OCI-LY1 (cell line): ENCODE measurements around the gene SHISA5.

Source experiments
- H2AFZ ChIP-seq: fragments of 200-600 bp; sonication (generic), shearing (Covaris generic); 2 replicates; pipeline ENCODE4 v1.6.0; 2014; ENCODE audit warnings: antibody characterized with exemption, mild to moderate bottlenecking, low read length
- H3F3A ChIP-seq: fragments of 200-600 bp; sonication (generic), shearing (Covaris generic); 2 replicates; pipeline ENCODE4 v1.6.0; 2014; ENCODE audit warnings: mild to moderate bottlenecking, antibody characterized with exemption, low read length, moderate library complexity; ENCODE audit not compliant: insufficient read depth
- H3K27ac ChIP-seq: fragments of 200-600 bp; sonication (generic); 2 replicates; pipeline ENCODE4 v1.5.1; 2014; ENCODE audit warnings: low read length, mixed run types, mild to moderate bottlenecking, low read depth; ENCODE audit not compliant: poor library complexity, severe bottlenecking
- H3K27me3 ChIP-seq: fragments of 200-600 bp; sonication (generic); 2 replicates; pipeline ENCODE4 v1.6.0; 2014; ENCODE audit warnings: antibody characterized with exemption, mild to moderate bottlenecking, low read length, moderate library complexity; ENCODE audit not compliant: insufficient read depth
- H3K36me3 ChIP-seq: fragments of 200-600 bp; sonication (generic); 2 replicates; pipeline ENCODE4 v1.6.1; 2014; ENCODE audit warnings: mild to moderate bottlenecking, antibody characterized with exemption, low read length, moderate library complexity, mixed read lengths; ENCODE audit not compliant: insufficient read depth
- H3K4me1 ChIP-seq: fragments of 200-600 bp; sonication (generic); 2 replicates; pipeline ENCODE4 v1.5.1; 2014; ENCODE audit warnings: mild to moderate bottlenecking, low read length, moderate library complexity; ENCODE audit not compliant: insufficient read depth, severe bottlenecking
- H3K4me2 ChIP-seq: fragments of 200-600 bp; sonication (generic), shearing (Covaris generic); 2 replicates; pipeline ENCODE4 v1.6.1; 2014; ENCODE audit warnings: low read length
- H3K4me3 ChIP-seq: fragments of 200-600 bp; sonication (generic); 2 replicates; pipeline ENCODE4 v1.5.1; 2014; ENCODE audit warnings: low read length, low read depth, mild to moderate bottlenecking, mixed read lengths; ENCODE audit not compliant: poor library complexity, severe bottlenecking
- H3K79me2 ChIP-seq: fragments of 200-600 bp; shearing (Covaris generic); 2 replicates; pipeline ENCODE4 v1.6.1; 2016; ENCODE audit warnings: mixed run types, low read length, mixed read lengths; ENCODE audit not compliant: insufficient read depth
- H3K9ac ChIP-seq: fragments of 200-600 bp; sonication (generic), shearing (Covaris generic); 2 replicates; pipeline ENCODE4 v1.6.1; 2014; ENCODE audit warnings: mild to moderate bottlenecking, low read length, mixed read lengths
- H3K9me2 ChIP-seq: fragments of 200-600 bp; sonication (generic), shearing (Covaris generic); 2 replicates; pipeline ENCODE4 v1.6.1; 2014; ENCODE audit warnings: low read depth, mild to moderate bottlenecking, low read length, mixed read lengths
- H3K9me3 ChIP-seq: fragments of 200-600 bp; shearing (Covaris generic); 2 replicates; pipeline ENCODE4 v1.6.1; 2014; ENCODE audit warnings: low read length, mixed read lengths
- H4K20me1 ChIP-seq: fragments of 200-600 bp; sonication (generic), shearing (Covaris generic); 2 replicates; pipeline ENCODE4 v1.6.0; 2016; ENCODE audit warnings: mild to moderate bottlenecking, low read length; ENCODE audit not compliant: insufficient read depth
- EZH2 ChIP-seq: fragments of 200-600 bp; sonication (generic), shearing (Covaris generic); IDR thresholded peaks from 2 replicates; pipeline ENCODE4 v1.8.0; 2017; ENCODE audit warnings: borderline replicate concordance, mixed run types, mild to moderate bottlenecking, antibody characterized with exemption, low read length, moderate library complexity, mixed read lengths
- TF ChIP-seq, protein P1 (sequence below): fragments of 200-600 bp; sonication (generic), shearing (Covaris generic); IDR thresholded peaks from 2 replicates; pipeline ENCODE4 v1.5.1; 2017; ENCODE audit warnings: mild to moderate bottlenecking, antibody characterized with exemption, low read length, moderate library complexity, mixed read lengths

The SHISA5 gene

DNA sequence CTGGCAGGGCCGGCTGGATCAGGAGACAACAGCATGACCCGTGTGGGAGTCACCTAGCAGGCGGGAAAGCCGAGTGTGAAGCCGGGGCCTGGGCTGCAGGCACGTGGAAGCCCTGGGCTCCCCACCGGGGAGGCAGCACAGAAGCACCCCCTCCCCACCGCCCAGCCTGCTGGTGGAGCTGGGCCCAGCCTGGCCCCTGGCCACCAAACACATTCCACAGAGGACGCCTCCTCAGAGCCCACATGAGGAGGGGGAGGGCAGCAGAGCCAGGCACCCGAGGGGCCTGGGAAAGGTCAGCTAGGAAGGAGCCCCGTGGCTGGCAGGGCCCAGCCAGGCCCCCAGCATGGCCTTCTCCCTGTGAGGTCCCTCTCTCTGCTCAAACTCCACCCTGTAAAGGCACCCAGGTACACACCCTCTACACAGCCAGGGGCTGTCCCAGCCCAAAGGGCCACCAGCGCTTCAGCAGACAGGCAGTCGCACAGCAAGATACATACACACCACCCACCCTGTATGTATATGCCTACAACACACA lies 78.6 kb downstream of the SHISA5 start:
- no peaks in the 10 kb centered on the region for H3K9me2 ChIP-seq
- no peak overlapping the region for H2AFZ ChIP-seq
- no peaks in the 10 kb centered on the region for H3K9me3 ChIP-seq
- H3K4me1 ChIP-seq: peaks cover 11% of the 10 kb centered on the region
- H3F3A ChIP-seq: no peaks in the 10 kb centered on the region
- H3K36me3 ChIP-seq: no peaks in the 10 kb centered on the region
- H3K27me3 ChIP-seq: no peaks in the 10 kb centered on the region; the same call in 1 of the 2 replicates
- H3K9ac ChIP-seq: no peak overlapping the region
- no peak overlapping the region for H3K4me2 ChIP-seq
- TF ChIP-seq, protein P1, sequence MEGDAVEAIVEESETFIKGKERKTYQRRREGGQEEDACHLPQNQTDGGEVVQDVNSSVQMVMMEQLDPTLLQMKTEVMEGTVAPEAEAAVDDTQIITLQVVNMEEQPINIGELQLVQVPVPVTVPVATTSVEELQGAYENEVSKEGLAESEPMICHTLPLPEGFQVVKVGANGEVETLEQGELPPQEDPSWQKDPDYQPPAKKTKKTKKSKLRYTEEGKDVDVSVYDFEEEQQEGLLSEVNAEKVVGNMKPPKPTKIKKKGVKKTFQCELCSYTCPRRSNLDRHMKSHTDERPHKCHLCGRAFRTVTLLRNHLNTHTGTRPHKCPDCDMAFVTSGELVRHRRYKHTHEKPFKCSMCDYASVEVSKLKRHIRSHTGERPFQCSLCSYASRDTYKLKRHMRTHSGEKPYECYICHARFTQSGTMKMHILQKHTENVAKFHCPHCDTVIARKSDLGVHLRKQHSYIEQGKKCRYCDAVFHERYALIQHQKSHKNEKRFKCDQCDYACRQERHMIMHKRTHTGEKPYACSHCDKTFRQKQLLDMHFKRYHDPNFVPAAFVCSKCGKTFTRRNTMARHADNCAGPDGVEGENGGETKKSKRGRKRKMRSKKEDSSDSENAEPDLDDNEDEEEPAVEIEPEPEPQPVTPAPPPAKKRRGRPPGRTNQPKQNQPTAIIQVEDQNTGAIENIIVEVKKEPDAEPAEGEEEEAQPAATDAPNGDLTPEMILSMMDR: no peak
- TF ChIP-seq EZH2: no peak
- no peaks in the 10 kb centered on the region for H3K79me2 ChIP-seq
- no peaks in the 10 kb centered on the region for H4K20me1 ChIP-seq
- no peak overlapping the region for H3K27ac ChIP-seq
- no peak overlapping the region for H3K4me3 ChIP-seq

- no peaks in the 10 kb centered on the region for H3K36me3 ChIP-seq
- no peaks in the 10 kb centered on the region for H3F3A ChIP-seq
- H3K79me2 ChIP-seq: no peaks in the 10 kb centered on the region
- H3K4me1 ChIP-seq: peaks cover 4% of the 10 kb centered on the region
- H3K9me3 ChIP-seq: no peaks in the 10 kb centered on the region
- no peak overlapping the region for H3K4me3 ChIP-seq
- no peak overlapping the region for H3K9ac ChIP-seq
- H3K4me2 ChIP-seq: no peak overlapping the region
- H3K27ac ChIP-seq: no peak overlapping the region
- TF ChIP-seq, protein P1: no peak
- no peak for TF ChIP-seq EZH2
- no peaks in the 10 kb centered on the region for H4K20me1 ChIP-seq
- no peaks in the 10 kb centered on the region; the same call in 1 of the 2 replicates for H3K27me3 ChIP-seq
- H3K9me2 ChIP-seq: no peaks in the 10 kb centered on the region
- H2AFZ ChIP-seq: no peak overlapping the region
These were observed 79.9 kb downstream of the SHISA5 start for GRCh38 chr3:48423883-48424695.

DNA sequence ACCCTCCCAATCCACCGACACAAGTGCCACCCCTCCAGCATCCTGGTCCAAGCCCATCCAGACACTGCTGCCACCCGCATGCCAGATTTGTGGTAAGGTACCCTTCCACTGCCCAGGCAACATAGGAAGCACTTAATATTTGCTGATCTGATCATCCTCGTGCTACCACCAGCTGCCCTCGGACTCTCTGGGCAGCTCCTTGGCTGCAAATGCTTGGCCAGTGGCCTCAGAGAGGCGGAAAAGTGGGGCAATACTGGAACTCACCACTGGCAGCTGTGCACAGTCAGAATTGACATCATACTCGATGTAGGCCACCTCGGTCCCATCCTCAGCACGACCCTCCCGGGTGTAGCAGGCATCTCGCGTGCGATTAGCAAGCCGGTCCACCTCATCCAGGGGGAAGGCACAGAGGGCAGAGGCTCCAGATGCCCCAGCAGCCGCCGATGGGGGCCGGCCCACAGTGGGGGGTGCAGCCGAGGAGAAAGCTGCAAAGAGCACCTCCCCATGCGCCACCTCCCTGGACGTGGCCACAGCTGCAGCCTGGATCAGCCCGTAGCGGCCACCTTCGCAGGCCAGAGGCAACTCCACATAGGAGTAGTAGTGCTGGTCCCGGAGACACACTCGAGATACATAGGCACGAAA lies 80.6 kb downstream of the SHISA5 start:
- Histone ChIP-seq H4K20me1 (no peaks in the 10 kb centered on the region), H3K9ac (no peak overlapping the region), H3K27me3 (no peaks in the 10 kb centered on the region; the same call in 1 of the 2 replicates), H3K79me2 (no peaks in the 10 kb centered on the region), H3F3A (no peaks in the 10 kb centered on the region), H3K4me2 (no peak overlapping the region), H3K36me3 (no peaks in the 10 kb centered on the region), H3K9me3 (no peaks in the 10 kb centered on the region), H3K9me2 (no peaks in the 10 kb centered on the region), H3K4me3 (no peak overlapping the region), H3K27ac (no peak overlapping the region), H3K4me1 (no peaks in the 10 kb centered on the region), H2AFZ (no peak overlapping the region)
- TF ChIP-seq EZH2: no peak
- TF ChIP-seq, protein P1: no peak
